HL-60 (cell line): Measurements from ENCODE around the gene PLA2G3.

Experiments
- CTCF ChIP-seq: IDR thresholded peaks from one replicate; pipeline ENCODE4 v1.5.1; 2011; ENCODE audit warnings: low read length, control low read depth, inconsistent platforms; ENCODE audit not compliant: insufficient read depth
- GABPA ChIP-seq: IDR thresholded peaks from 2 replicates; pipeline ENCODE4 v1.6.1; 2012; ENCODE audit warnings: low read depth
- POLR2AphosphoS5 ChIP-seq: IDR thresholded peaks from 2 replicates; pipeline ENCODE4 v1.6.1; 2012; ENCODE audit warnings: low read depth
- REST ChIP-seq: IDR thresholded peaks from 2 replicates; pipeline ENCODE4 v1.6.1; 2012; ENCODE audit warnings: low read depth; ENCODE audit not compliant: insufficient replicate concordance

- TF ChIP-seq POLR2AphosphoS5 (no peak), CTCF (no peak), REST (no peak), GABPA (no peak)
Observed at GRCh38 chr22:31095637-31096249, 44.6 kb downstream of the PLA2G3 start.
